PC-9 (cell line): ENCODE measurements around the gene NDUFS5. TPM values are rescaled to one million over a fixed set of nuclear protein-coding genes. Genes with fewer than 3 reads are reported as not detected.

ENCODE experiments used
- BruUV-seq: library from RNA; stranded (reverse); fragments of 400-500 nt; replicated peaks from 2 replicates; lab custom pipeline; 2021; lab: Mats Ljungman, UMichigan
- CTCF ChIA-PET: fragments of 300-600 bp; sonication (Branson Sonifier 250); formaldehyde crosslinking; loops from one replicate; lab custom pipeline; 2022; ENCODE audit warnings: antibody characterized with exemption; lab: Charles Lee
- POLR2A ChIA-PET: fragments of 300-600 bp; sonication (Branson Sonifier 250); formaldehyde crosslinking; loops from one replicate; lab custom pipeline; 2022; ENCODE audit warnings: antibody characterized with exemption; ENCODE audit not compliant: unreplicated experiment; lab: Charles Lee
- DNase-seq, 2 experiments: peaks; one replicate each; pipeline versions ENCODE4 v3.0.0 to v3.0.0-alpha.2; 2015 to 2022; ENCODE audit warnings: mixed read lengths in 1 of 2
- H2AFZ ChIP-seq: fragments of 200-600 bp; sonication (generic); 2 replicates; pipeline ENCODE4 v1.8.1; 2017; ENCODE audit warnings: antibody characterized with exemption
- H3F3A ChIP-seq: fragments of 200-600 bp; sonication (generic); 2 replicates; pipeline ENCODE4 v1.8.1; 2017; ENCODE audit warnings: antibody characterized with exemption, mild to moderate bottlenecking, low read depth; ENCODE audit not compliant: insufficient read depth
- H3K27ac ChIP-seq: fragments of 200-600 bp; sonication (generic); 2 replicates; pipeline ENCODE4 v1.6.1; 2016; ENCODE audit warnings: mixed run types
- H3K27me3 ChIP-seq: fragments of 200-600 bp; sonication (generic); 2 replicates; pipeline ENCODE4 v1.6.1; 2016; ENCODE audit warnings: low read depth, mixed run types; ENCODE audit not compliant: insufficient read depth
- H3K36me3 ChIP-seq: fragments of 200-600 bp; sonication (generic); 2 replicates; pipeline ENCODE4 v1.6.1; 2016; ENCODE audit warnings: low read depth, mixed run types
- H3K4me1 ChIP-seq: fragments of 200-600 bp; sonication (generic); replicated peaks from 2 replicates; pipeline ENCODE4 v1.6.1; 2016; ENCODE audit warnings: mixed run types; ENCODE audit not compliant: insufficient read depth
- H3K4me2 ChIP-seq: fragments of 200-600 bp; sonication (generic); 2 replicates; pipeline ENCODE4 v1.6.1; 2017; ENCODE audit warnings: mixed run types
- H3K4me3 ChIP-seq: fragments of 200-600 bp; sonication (generic); 2 replicates; pipeline ENCODE4 v1.6.1; 2016; ENCODE audit warnings: mixed run types
- H3K79me2 ChIP-seq: fragments of 200-600 bp; sonication (generic); 2 replicates; pipeline ENCODE4 v1.6.1; 2017; ENCODE audit warnings: low read depth, mixed run types
- H3K9me2 ChIP-seq: fragments of 200-600 bp; sonication (generic); 2 replicates; pipeline ENCODE4 v1.8.1; 2017; ENCODE audit warnings: mild to moderate bottlenecking; ENCODE audit not compliant: insufficient read depth
- H3K9me3 ChIP-seq: fragments of 200-600 bp; sonication (generic); 2 replicates; pipeline ENCODE4 v1.8.1; 2016; ENCODE audit warnings: low read depth; ENCODE audit not compliant: insufficient read depth
- H4K20me1 ChIP-seq: fragments of 200-600 bp; sonication (generic); 2 replicates; pipeline ENCODE4 v1.8.1; 2017; ENCODE audit not compliant: insufficient read depth
- CTCF ChIP-seq: fragments of 200-600 bp; sonication (generic); conservative IDR thresholded peaks from 2 replicates; pipeline ENCODE4 v1.6.1; 2017; ENCODE audit warnings: mixed run types, antibody characterized with exemption, mild to moderate bottlenecking, moderate library complexity
- EZH2 ChIP-seq: fragments of 200-600 bp; sonication (generic); IDR thresholded peaks from 2 replicates; pipeline ENCODE4 v1.8.0; 2017; ENCODE audit warnings: antibody characterized with exemption, low read depth
- intact Hi-C: fragments of 100-400 bp; cut with micrococcal nuclease; formaldehyde crosslinking; loops from one replicate; pipeline ENCODE4 v1.10.0; 2022; ENCODE audit not compliant: unreplicated experiment
- total RNA-seq: library from RNA; stranded (reverse); gene quantifications from 2 replicates; pipeline ENCODE4 v1.2.3, GENCODE V29; 2021

NDUFS5 gene
- total RNA-seq, 1 experiment from 2014 or later, result 498 TPM

DNA sequence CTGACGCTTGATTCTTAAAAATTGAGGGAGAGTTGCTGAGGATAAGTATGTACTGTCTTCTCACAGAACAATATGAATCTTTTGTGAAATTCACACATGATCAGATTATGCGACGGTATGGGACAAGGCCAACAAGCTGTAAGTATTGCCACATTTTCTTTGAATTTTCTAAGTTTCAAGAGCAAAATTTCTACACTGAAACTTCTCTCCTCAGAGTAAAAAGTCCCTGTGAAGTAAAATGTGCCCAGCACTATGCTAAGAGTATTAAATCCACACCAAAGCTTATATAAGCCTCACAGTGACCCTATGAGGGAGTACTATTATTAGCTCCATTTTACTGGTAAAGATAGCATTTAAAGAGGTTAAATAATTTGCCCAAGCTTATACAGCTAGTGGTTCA, 22.9 kb upstream of the NDUFS5 start:
- peaks cover 18% of the 10 kb centered on the region for H3K79me2 ChIP-seq
- peaks cover 48% of the 10 kb centered on the region for H3F3A ChIP-seq

DNA sequence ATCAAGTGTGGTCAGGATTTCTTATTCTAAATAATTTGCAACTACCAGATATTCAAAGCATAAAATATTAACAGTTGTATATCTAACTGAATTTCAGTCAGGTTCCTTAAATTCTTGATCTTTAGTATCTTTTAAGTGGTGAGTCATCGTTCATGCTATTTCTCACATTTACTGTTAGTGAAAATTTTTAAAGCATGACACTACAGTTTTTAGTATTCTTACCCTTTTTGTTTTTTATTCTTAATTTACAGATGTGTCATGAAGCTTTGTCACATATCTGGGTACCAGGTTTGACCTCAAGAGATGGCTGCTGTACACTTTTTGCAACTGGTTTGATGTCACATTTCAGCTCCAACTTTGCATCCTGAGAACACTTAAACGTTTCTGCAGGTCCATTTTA, 22.4 kb upstream of the NDUFS5 start:
- Histone ChIP-seq H3K36me3 (peaks cover 55% of the 10 kb centered on the region), H3K4me1 (no peaks in the 10 kb centered on the region; the same call in 1 of the 2 replicates), H3K4me2 (no peak overlapping the region), H3K27ac (0 out of 2 replicates have a peak overlapping the region, but pooled peaks have one; percentile 20), H3F3A (peaks cover 46% of the 10 kb centered on the region), H2AFZ (no peak overlapping the region), H3K4me3 (no peak overlapping the region), H3K9me2 (no peaks in the 10 kb centered on the region), H3K9me3 (no peaks in the 10 kb centered on the region), H3K27me3 (no peaks in the 10 kb centered on the region), H4K20me1 (peaks cover 21% of the 10 kb centered on the region; the same call in 1 of the 2 replicates), H3K79me2 (peaks cover 16% of the 10 kb centered on the region)
- ChIA-PET POLR2A (no interaction called here), CTCF (interaction anchor here (0.7 kb wide), 1 partner anchor 16 kb away, joined by 3 read pairs; no protein-coding TSS in a partner anchor)
- BruUV-seq, result no TSS peak
- no peak for DNase-seq
- TF ChIP-seq EZH2, result no peak
- TF ChIP-seq CTCF, result no peak
- intact Hi-C loops, result no loop called here

More for the DNA sequence above, 22.9 kb upstream of the NDUFS5 start:
- Histone ChIP-seq H3K27me3 (no peaks in the 10 kb centered on the region), H3K9me3 (no peaks in the 10 kb centered on the region), H3K9me2 (no peaks in the 10 kb centered on the region), H2AFZ (no peak overlapping the region), H3K4me3 (no peak overlapping the region), H3K36me3 (peaks cover 54% of the 10 kb centered on the region), H3K4me1 (no peaks in the 10 kb centered on the region; the same call in 1 of the 2 replicates), H4K20me1 (peaks cover 25% of the 10 kb centered on the region), H3K27ac (0 out of 2 replicates have a peak overlapping the region, but pooled peaks have one; percentile 20), H3K4me2 (no peak overlapping the region)
- no peak for DNase-seq
- ChIA-PET CTCF (no interaction called here), POLR2A (no interaction called here)
- TF ChIP-seq EZH2, result no peak
- TF ChIP-seq CTCF, result no peak
- no TSS peak for BruUV-seq
- intact Hi-C loops, result no loop called here

- H3K27me3 ChIP-seq, result no peaks in the 10 kb centered on the region
- H4K20me1 ChIP-seq, result peaks cover 8% of the 10 kb centered on the region; the same call in 1 of the 2 replicates
- peaks cover 46% of the 10 kb centered on the region for H3F3A ChIP-seq
- H3K4me2 ChIP-seq, result no peak overlapping the region
- TF ChIP-seq EZH2 (no peak), CTCF (no peak)
- no peak overlapping the region for H3K27ac ChIP-seq
- POLR2A ChIA-PET, result interaction anchor here (0.8 kb wide), 1 partner anchor 20 kb away, joined by 4 read pairs; the partner anchor contains the start of gene NDUFS5
- H2AFZ ChIP-seq, result no peak overlapping the region
- CTCF ChIA-PET, result no interaction called here
- H3K4me1 ChIP-seq, result no peaks in the 10 kb centered on the region; the same call in 1 of the 2 replicates
- DNase-seq, result no peak
- BruUV-seq, result no TSS peak
- intact Hi-C loops, result no loop called here
- no peaks in the 10 kb centered on the region for H3K9me2 ChIP-seq
- H3K36me3 ChIP-seq, result peaks cover 48% of the 10 kb centered on the region
- H3K9me3 ChIP-seq, result no peaks in the 10 kb centered on the region
- no peak overlapping the region for H3K4me3 ChIP-seq
- no peaks in the 10 kb centered on the region for H3K79me2 ChIP-seq
These were observed 19.9 kb upstream of the NDUFS5 start for GRCh38 chr1:39006287-39006686.
